SK-N-SH treated with all-trans-retinoic acid at 6 μM for 48 hours (cell line): ENCODE results near the gene CASKIN1.
"Not testable (repeated sequence)": the region's sequence is repeated elsewhere in the genome, so short reads cannot be mapped to it uniquely, and the experiment has no call there.

Experiments used
- PPARA ChIP-seq: fragments of 250-450 bp; sonication (Bioruptor Pico); IDR thresholded peaks from 2 replicates; pipeline ENCODE4 v1.5.0; 2020; ENCODE audit warnings: mild to moderate bottlenecking, borderline replicate concordance
- RARB ChIP-seq: fragments of 250-450 bp; sonication (Bioruptor Pico); IDR thresholded peaks from 2 replicates; pipeline ENCODE4 v1.8.0; 2021; ENCODE audit warnings: mild to moderate bottlenecking, moderate library complexity
- SNAI2 ChIP-seq: fragments of 250-450 bp; sonication (Bioruptor Pico); IDR thresholded peaks from 2 replicates; pipeline ENCODE4 v1.5.0; 2020; ENCODE audit warnings: mild to moderate bottlenecking, moderate library complexity
- ZFP3 ChIP-seq: fragments of 250-450 bp; sonication (Bioruptor Pico); IDR thresholded peaks from 2 replicates; pipeline ENCODE4 v1.5.0; 2020; ENCODE audit warnings: mild to moderate bottlenecking, moderate library complexity
- ZFP30 ChIP-seq: fragments of 450-650 bp; formaldehyde crosslinking; IDR thresholded peaks from 2 replicates; pipeline ENCODE4 v1.5.0; 2022; ENCODE audit warnings: mild to moderate bottlenecking, moderate library complexity
- ZNF565 ChIP-seq: fragments of 450-650 bp; formaldehyde crosslinking; conservative IDR thresholded peaks from 2 replicates; pipeline ENCODE4 v1.5.0; 2020; ENCODE audit warnings: low read depth, mild to moderate bottlenecking, moderate library complexity
- ZNF8 ChIP-seq: fragments of 450-650 bp; formaldehyde crosslinking; IDR thresholded peaks from 2 replicates; pipeline ENCODE4 v1.5.0; 2020; ENCODE audit warnings: mild to moderate bottlenecking, moderate library complexity
- TF ChIP-seq, protein P1 (sequence below): fragments of 250-450 bp; sonication (Bioruptor Pico); IDR thresholded peaks from 2 replicates; pipeline ENCODE4 v1.5.0; 2020; ENCODE audit warnings: mild to moderate bottlenecking, moderate library complexity
- TF ChIP-seq, protein P2 (sequence below): fragments of 250-450 bp; sonication (Bioruptor Pico); IDR thresholded peaks from 2 replicates; pipeline ENCODE4 v1.8.0; 2021; ENCODE audit warnings: low read depth, mild to moderate bottlenecking, moderate library complexity, borderline replicate concordance
- TF ChIP-seq, protein P3 (sequence below): fragments of 250-450 bp; sonication (Bioruptor Pico); IDR thresholded peaks from 2 replicates; pipeline ENCODE4 v1.8.0; 2020; ENCODE audit warnings: mild to moderate bottlenecking, moderate library complexity, borderline replicate concordance
- TF ChIP-seq, protein P4 (sequence below): fragments of 250-450 bp; sonication (Bioruptor Pico); IDR thresholded peaks from 2 replicates; pipeline ENCODE4 v1.5.1; 2021; ENCODE audit warnings: mild to moderate bottlenecking, moderate library complexity

DNA sequence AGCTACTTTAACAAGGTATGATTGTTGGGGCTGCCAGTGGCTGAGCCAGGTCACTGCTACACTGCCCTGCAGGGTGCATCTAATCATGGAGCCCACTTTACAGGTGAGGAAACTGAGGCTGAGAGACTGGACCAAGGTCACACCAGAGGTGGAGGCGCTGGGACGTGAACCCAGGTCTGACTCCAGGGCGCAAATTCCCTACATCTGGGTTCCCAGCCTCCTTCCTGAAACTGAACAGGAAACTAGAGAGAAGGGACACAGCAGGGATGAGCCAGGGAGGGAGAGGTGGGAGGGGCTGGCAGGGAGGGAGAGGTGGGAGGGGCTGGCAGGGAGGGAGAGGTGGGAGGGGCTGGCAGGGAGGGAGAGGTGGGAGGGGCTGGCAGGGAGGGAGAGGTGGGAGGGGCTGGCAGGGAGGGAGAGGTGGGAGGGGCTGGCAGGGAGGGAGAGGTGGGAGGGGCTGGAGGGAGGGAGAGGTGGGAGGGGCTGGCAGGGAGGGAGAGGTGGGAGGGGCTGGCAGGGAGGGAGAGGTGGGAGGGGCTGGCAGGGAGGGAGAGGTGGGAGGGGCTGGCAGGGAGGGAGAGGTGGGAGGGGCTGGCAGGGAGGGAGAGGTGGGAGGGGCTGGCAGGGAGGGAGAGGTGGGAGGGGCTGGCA lies 68.7 kb downstream of the CASKIN1 start:
- TF ChIP-seq, protein P1, sequence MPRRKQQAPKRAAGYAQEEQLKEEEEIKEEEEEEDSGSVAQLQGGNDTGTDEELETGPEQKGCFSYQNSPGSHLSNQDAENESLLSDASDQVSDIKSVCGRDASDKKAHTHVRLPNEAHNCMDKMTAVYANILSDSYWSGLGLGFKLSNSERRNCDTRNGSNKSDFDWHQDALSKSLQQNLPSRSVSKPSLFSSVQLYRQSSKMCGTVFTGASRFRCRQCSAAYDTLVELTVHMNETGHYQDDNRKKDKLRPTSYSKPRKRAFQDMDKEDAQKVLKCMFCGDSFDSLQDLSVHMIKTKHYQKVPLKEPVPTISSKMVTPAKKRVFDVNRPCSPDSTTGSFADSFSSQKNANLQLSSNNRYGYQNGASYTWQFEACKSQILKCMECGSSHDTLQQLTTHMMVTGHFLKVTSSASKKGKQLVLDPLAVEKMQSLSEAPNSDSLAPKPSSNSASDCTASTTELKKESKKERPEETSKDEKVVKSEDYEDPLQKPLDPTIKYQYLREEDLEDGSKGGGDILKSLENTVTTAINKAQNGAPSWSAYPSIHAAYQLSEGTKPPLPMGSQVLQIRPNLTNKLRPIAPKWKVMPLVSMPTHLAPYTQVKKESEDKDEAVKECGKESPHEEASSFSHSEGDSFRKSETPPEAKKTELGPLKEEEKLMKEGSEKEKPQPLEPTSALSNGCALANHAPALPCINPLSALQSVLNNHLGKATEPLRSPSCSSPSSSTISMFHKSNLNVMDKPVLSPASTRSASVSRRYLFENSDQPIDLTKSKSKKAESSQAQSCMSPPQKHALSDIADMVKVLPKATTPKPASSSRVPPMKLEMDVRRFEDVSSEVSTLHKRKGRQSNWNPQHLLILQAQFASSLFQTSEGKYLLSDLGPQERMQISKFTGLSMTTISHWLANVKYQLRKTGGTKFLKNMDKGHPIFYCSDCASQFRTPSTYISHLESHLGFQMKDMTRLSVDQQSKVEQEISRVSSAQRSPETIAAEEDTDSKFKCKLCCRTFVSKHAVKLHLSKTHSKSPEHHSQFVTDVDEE (CRISPR knock-in tag) = not testable (repeated sequence)
- TF ChIP-seq ZFP3 (CRISPR knock-in tag); ZNF8 (CRISPR knock-in tag); PPARA (CRISPR knock-in tag); ZFP30; SNAI2; RARB (CRISPR knock-in tag); ZNF565 (CRISPR knock-in tag): not testable (repeated sequence)
- TF ChIP-seq, protein P2, sequence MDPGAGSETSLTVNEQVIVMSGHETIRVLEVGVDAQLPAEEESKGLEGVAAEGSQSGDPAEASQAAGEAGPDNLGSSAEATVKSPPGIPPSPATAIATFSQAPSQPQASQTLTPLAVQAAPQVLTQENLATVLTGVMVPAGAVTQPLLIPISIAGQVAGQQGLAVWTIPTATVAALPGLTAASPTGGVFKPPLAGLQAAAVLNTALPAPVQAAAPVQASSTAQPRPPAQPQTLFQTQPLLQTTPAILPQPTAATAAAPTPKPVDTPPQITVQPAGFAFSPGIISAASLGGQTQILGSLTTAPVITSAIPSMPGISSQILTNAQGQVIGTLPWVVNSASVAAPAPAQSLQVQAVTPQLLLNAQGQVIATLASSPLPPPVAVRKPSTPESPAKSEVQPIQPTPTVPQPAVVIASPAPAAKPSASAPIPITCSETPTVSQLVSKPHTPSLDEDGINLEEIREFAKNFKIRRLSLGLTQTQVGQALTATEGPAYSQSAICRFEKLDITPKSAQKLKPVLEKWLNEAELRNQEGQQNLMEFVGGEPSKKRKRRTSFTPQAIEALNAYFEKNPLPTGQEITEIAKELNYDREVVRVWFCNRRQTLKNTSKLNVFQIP (CRISPR knock-in tag) = not testable (repeated sequence)
- TF ChIP-seq, protein P3, sequence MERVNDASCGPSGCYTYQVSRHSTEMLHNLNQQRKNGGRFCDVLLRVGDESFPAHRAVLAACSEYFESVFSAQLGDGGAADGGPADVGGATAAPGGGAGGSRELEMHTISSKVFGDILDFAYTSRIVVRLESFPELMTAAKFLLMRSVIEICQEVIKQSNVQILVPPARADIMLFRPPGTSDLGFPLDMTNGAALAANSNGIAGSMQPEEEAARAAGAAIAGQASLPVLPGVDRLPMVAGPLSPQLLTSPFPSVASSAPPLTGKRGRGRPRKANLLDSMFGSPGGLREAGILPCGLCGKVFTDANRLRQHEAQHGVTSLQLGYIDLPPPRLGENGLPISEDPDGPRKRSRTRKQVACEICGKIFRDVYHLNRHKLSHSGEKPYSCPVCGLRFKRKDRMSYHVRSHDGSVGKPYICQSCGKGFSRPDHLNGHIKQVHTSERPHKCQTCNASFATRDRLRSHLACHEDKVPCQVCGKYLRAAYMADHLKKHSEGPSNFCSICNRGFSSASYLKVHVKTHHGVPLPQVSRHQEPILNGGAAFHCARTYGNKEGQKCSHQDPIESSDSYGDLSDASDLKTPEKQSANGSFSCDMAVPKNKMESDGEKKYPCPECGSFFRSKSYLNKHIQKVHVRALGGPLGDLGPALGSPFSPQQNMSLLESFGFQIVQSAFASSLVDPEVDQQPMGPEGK (CRISPR knock-in tag) = not testable (repeated sequence)
- TF ChIP-seq, protein P4, sequence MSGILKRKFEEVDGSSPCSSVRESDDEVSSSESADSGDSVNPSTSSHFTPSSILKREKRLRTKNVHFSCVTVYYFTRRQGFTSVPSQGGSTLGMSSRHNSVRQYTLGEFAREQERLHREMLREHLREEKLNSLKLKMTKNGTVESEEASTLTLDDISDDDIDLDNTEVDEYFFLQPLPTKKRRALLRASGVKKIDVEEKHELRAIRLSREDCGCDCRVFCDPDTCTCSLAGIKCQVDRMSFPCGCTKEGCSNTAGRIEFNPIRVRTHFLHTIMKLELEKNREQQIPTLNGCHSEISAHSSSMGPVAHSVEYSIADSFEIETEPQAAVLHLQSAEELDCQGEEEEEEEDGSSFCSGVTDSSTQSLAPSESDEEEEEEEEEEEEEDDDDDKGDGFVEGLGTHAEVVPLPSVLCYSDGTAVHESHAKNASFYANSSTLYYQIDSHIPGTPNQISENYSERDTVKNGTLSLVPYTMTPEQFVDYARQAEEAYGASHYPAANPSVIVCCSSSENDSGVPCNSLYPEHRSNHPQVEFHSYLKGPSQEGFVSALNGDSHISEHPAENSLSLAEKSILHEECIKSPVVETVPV (CRISPR knock-in tag) = not testable (repeated sequence)
